AG10803 (cell line): ENCODE results near the gene BCAN.

ENCODE experiments used
- DNase-seq: peaks from one replicate; pipeline ENCODE4 v3.0.0; 2010; ENCODE audit warnings: low read depth
- H3K4me3 ChIP-seq: 2 replicates; pipeline ENCODE4 v1.5.1; 2011; ENCODE audit warnings: mild to moderate bottlenecking, low read length, control low read depth
- CTCF ChIP-seq: conservative IDR thresholded peaks from 2 replicates; pipeline ENCODE4 v1.5.1; 2011; ENCODE audit warnings: mild to moderate bottlenecking, low read length, control low read depth, inconsistent platforms

BCAN gene

DNA sequence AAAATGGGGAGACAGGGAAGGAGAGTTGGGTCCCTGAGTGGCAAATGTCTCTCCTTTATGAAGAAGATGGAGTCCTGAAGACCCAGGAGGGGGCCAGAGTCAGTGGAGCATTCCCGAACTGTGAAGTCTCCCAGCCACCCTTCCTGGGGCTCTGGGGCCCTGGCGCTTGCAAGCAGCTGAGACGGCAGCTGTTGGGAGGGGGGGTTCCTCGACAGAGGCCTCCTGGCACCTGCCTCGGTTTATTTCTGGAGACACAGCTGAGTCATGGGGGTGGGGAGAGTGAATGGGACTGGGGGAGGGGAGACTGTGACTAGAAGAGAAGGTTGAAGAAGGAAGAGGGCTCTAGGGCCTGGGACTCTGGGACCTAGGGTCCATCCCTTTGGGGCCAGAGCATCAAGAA, 21.3 kb downstream of the BCAN start:
- no peak overlapping the region for H3K4me3 ChIP-seq
- DNase-seq, result no peak
- no peak for TF ChIP-seq CTCF

GRCh38 chr1:156664046-156664766, 22.3 kb downstream of the BCAN start:
- peak; percentile 52 for DNase-seq
- TF ChIP-seq CTCF, result no peak
- no peak overlapping the region for H3K4me3 ChIP-seq

- no peak for DNase-seq
- no peak overlapping the region for H3K4me3 ChIP-seq
- no peak for TF ChIP-seq CTCF
Measured at GRCh38 chr1:156664767-156665411, 23.0 kb downstream of the BCAN start.

DNA sequence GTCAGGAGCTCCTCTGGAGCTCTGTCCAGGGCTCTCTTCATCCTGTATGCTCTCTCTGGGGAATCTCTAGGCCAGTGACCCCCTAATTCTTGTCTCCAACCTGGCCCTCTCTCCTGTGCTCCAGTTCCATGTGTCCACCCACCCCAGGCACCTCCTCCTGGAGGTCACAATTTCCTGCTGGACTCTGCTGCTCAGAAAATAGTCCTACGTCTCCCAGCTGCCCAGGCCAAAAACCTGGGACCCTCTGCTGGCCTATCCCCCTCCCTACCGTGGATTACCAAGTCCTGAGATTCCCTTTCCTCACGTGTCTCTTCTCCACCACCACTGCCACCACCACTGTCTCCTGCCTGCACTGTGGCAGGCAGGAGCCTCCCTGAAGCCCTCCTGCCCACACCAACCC, 23.6 kb downstream of the BCAN start:
- no peak overlapping the region for H3K4me3 ChIP-seq
- DNase-seq, result no peak
- no peak for TF ChIP-seq CTCF

DNA sequence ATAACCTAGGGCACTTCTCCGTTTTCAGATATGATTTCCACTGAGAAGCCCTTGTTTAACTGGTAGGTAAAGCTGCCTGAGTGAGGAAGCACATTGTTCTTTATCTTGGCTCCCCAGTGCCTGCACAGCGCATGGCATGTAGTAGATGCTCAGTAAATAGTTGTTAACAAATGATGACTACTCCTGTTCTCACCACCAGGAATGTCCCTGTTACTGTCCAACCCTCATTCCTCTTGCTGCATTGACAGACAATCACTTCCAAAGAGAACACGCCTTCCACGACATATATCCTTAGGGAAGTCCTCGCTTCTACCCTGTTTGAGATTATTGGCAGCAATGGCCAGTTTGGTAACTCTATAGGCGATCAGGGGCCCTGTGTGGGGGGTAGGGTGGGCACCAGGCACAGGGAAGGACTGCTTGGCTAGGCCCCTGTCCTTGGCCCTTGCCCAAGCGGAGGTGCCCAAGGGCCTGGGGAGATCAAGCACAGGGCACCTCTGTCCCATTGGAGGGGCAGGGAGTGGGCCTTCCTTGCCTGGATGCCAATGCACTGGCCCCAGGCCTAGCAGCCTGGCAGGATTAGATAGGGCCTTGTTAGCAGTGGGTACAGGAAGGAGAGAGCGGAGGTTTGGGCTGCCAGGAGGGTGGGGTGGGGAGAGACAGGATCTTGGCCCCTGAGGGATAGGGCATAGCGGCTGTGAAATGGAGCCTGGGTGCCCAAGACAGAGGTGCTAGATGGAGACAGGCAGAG, 25.1 kb downstream of the BCAN start:
- no peak for DNase-seq
- TF ChIP-seq CTCF, result no peak

DNA sequence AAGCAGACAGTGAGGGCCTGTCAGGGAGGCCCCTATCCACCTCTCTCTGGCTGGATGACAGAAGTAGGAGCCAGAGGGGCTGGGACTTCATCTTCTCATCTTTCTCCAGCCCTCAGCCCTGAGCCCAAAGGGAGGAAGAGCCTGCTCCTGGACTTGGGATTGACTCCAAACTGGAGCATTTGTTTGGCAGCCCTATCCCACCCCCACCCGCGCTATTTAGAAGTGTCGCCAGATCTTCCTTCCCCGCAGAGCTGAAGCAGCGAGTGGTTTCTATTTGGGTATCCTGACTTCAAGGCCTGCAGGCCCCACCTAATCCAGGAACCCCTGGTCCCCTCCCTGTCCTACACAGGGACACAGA, 25.7 kb downstream of the BCAN start:
- no peak overlapping the region for H3K4me3 ChIP-seq
- no peak for DNase-seq

More for the DNA sequence above, 25.1 kb downstream of the BCAN start:
- no peak overlapping the region for H3K4me3 ChIP-seq

More for the DNA sequence above, 25.7 kb downstream of the BCAN start:
- TF ChIP-seq CTCF, result no peak
